Gastrocnemius medialis (tissue), 4 donors: ENCODE results near the gene MAP4K5. TPM values are rescaled to one million over a fixed set of nuclear protein-coding genes. Genes with fewer than 3 reads are reported as not detected.

Source experiments
- ATAC-seq, 2 donors: fragments of 150-250 bp; one replicate each; pipeline ENCODE4 v1.9.1; 2016
- DNase-seq, 2 donors: peaks; one replicate each; pipeline ENCODE4 v3.0.0-alpha.2; 2019
- H3K27ac ChIP-seq, 4 donors: fragments of 200-600 bp; sonication (generic); 1 replicate in 1 of 4; 2 replicates in 3 of 4; pipeline ENCODE4 v1.5.1; 2016 to 2018; ENCODE audit warnings: mild to moderate bottlenecking in 2 of 4, moderate library complexity in 1 of 4
- H3K27me3 ChIP-seq, 3 donors: fragments of 200-600 bp; sonication (generic) in 2 of 3; 1 replicate in 1 of 3; 2 replicates in 2 of 3; pipeline versions ENCODE4 v1.5.1 to v1.6.0; 2016 to 2019; ENCODE audit warnings: mild to moderate bottlenecking in 1 of 3, moderate library complexity in 1 of 3
- H3K36me3 ChIP-seq, 2 donors: fragments of 200-600 bp; sonication (generic) in 1 of 2; one replicate each; pipeline ENCODE4 v1.5.1; 2017 to 2018
- H3K4me1 ChIP-seq, 2 donors: fragments of 200-600 bp; sonication (generic) in 1 of 2; one replicate each; pipeline ENCODE4 v1.5.1; 2016 to 2017; ENCODE audit warnings: mild to moderate bottlenecking in 2 of 2
- H3K4me3 ChIP-seq, 4 donors: fragments of 200-600 bp; sonication (generic) in 3 of 4; 1 replicate in 1 of 4; 2 replicates in 3 of 4; pipeline ENCODE4 v1.5.1; 2016 to 2019; ENCODE audit warnings: mild to moderate bottlenecking in 2 of 4
- H3K9me3 ChIP-seq, 3 donors: fragments of 200-600 bp; sonication (generic) in 2 of 3; 1 replicate in 1 of 3; 2 replicates in 2 of 3; pipeline ENCODE4 v1.5.1; 2016 to 2019
- CTCF ChIP-seq, 5 experiments: fragments of 450-650 bp in 3 of 5; fragments of 200-600 bp in 2 of 5; sonication (generic) in 2 of 5; IDR thresholded peaks in 4 of 5; conservative IDR thresholded peaks in 1 of 5; 1 replicate in 4 of 5; 2 replicates in 1 of 5; pipeline ENCODE4 v1.5.1; 2016 to 2019; ENCODE audit warnings: antibody characterized with exemption in 5 of 5, mild to moderate bottlenecking in 3 of 5, moderate library complexity in 3 of 5
- POLR2A ChIP-seq, 2 donors: fragments of 450-650 bp; IDR thresholded peaks; one replicate each; pipeline ENCODE4 v1.6.1; 2017; ENCODE audit warnings: antibody characterized with exemption in 2 of 2, mild to moderate bottlenecking in 2 of 2, moderate library complexity in 2 of 2
- in situ Hi-C, 4 donors: fragments of 200-750 bp; cut with MboI; loops; one replicate each; pipeline versions ENCODE4 v1.15.0 to v1.8.0; 2017; ENCODE audit warnings: low sequenced_read_pairs in 4 of 4
- intact Hi-C: fragments of 100-400 bp; cut with DNase I; formaldehyde crosslinking; loops from one replicate; pipeline ENCODE4 v1.15.1; 2023; ENCODE audit warnings: low total_unique reads
- total RNA-seq, 4 donors: library from RNA; depleted of rRNA; stranded (reverse); fragments of >200 nt; gene quantifications; one replicate each; pipeline versions ENCODE4 v1.1.0 to v1.2.3, GENCODE V29; 2016

The MAP4K5 gene
- total RNA-seq, 4 donors from 2014 or later = 35.3 to 63.9 (median 47.1) TPM

GRCh38 chr14:50381008-50381407 is 151.4 kb downstream of the MAP4K5 start:
- no peak for ATAC-seq
- TF ChIP-seq POLR2A (IDR thresholded peaks at IDR 0.05) (no peak), CTCF (IDR thresholded peaks at IDR 0.05 in 4 of 5, conservative IDR thresholded peaks at IDR 0.05 in 1 of 5) (no peak)
- no peaks in the 10 kb centered on the region for H3K27me3 ChIP-seq

GRCh38 chr14:50380455-50380854 is 151.9 kb downstream of the MAP4K5 start:
- Histone ChIP-seq H3K27me3 (no peaks in the 10 kb centered on the region), H3K9me3 (no peaks in the 10 kb centered on the region), H3K4me1 (no peaks in the 10 kb centered on the region), H3K27ac (no peak overlapping the region), H3K36me3 (no peaks in the 10 kb centered on the region), H3K4me3 (no peak overlapping the region)
- intact Hi-C loops (no loop called here), in situ Hi-C loops (no loop called here)
- DNase-seq (no peak), ATAC-seq (no peak)
- TF ChIP-seq POLR2A (IDR thresholded peaks at IDR 0.05) (no peak), CTCF (IDR thresholded peaks at IDR 0.05 in 4 of 5, conservative IDR thresholded peaks at IDR 0.05 in 1 of 5) (no peak)

More at GRCh38 chr14:50381008-50381407, 151.4 kb downstream of the MAP4K5 start:
- Histone ChIP-seq H3K4me1 (no peaks in the 10 kb centered on the region), H3K36me3 (no peaks in the 10 kb centered on the region), H3K4me3 (no peak overlapping the region), H3K9me3 (no peaks in the 10 kb centered on the region), H3K27ac (no peak overlapping the region)
- in situ Hi-C loops = no loop called here
- no peak for DNase-seq
- intact Hi-C loops = no loop called here

GRCh38 chr14:50379563-50379962 is 152.8 kb downstream of the MAP4K5 start:
- no peaks in the 10 kb centered on the region for H3K27me3 ChIP-seq

GRCh38 chr14:50377550-50378085 is 154.8 kb downstream of the MAP4K5 start:
- Histone ChIP-seq H3K27me3 (no peaks in the 10 kb centered on the region), H3K36me3 (no peaks in the 10 kb centered on the region), H3K4me1 (no peaks in the 10 kb centered on the region), H3K9me3 (no peaks in the 10 kb centered on the region), H3K27ac (no peak overlapping the region), H3K4me3 (no peak overlapping the region)
- intact Hi-C loops (no loop called here), in situ Hi-C loops (no loop called here)
- TF ChIP-seq CTCF (IDR thresholded peaks at IDR 0.05 in 4 of 5, conservative IDR thresholded peaks at IDR 0.05 in 1 of 5) (no peak), POLR2A (IDR thresholded peaks at IDR 0.05) (no peak)
- DNase-seq (no peak), ATAC-seq (no peak)

More at GRCh38 chr14:50379563-50379962, 152.8 kb downstream of the MAP4K5 start:
- in situ Hi-C loops (no loop called here), intact Hi-C loops (no loop called here)
- H3K4me3 ChIP-seq = no peak overlapping the region
- H3K27ac ChIP-seq = no peak overlapping the region
- no peaks in the 10 kb centered on the region for H3K36me3 ChIP-seq
- no peak for ATAC-seq
- TF ChIP-seq POLR2A (IDR thresholded peaks at IDR 0.05) (no peak), CTCF (IDR thresholded peaks at IDR 0.05 in 4 of 5, conservative IDR thresholded peaks at IDR 0.05 in 1 of 5) (no peak)
- H3K4me1 ChIP-seq = no peaks in the 10 kb centered on the region
- no peak for DNase-seq
- H3K9me3 ChIP-seq = no peaks in the 10 kb centered on the region

GRCh38 chr14:50375760-50376159 is 156.6 kb downstream of the MAP4K5 start:
- in situ Hi-C loops = no loop called here
- no peak for ATAC-seq

More at GRCh38 chr14:50375760-50376159, 156.6 kb downstream of the MAP4K5 start:
- TF ChIP-seq CTCF (IDR thresholded peaks at IDR 0.05 in 4 of 5, conservative IDR thresholded peaks at IDR 0.05 in 1 of 5) (no peak), POLR2A (IDR thresholded peaks at IDR 0.05) (no peak)
- Histone ChIP-seq H3K9me3 (no peaks in the 10 kb centered on the region), H3K27ac (no peak overlapping the region), H3K36me3 (no peaks in the 10 kb centered on the region), H3K4me3 (no peak overlapping the region), H3K27me3 (no peaks in the 10 kb centered on the region), H3K4me1 (no peaks in the 10 kb centered on the region)
- DNase-seq = no peak
- intact Hi-C loops = no loop called here
